Upper lobe of left lung (tissue), 6 donors: ENCODE data around the gene CEP128. TPM values are rescaled to one million over a fixed set of nuclear protein-coding genes. Genes with fewer than 3 reads are reported as not detected.

Experiments
- ATAC-seq, 2 donors: fragments of 200-7000 bp; cut with Tn5 transposase; one replicate each; pipeline ENCODE4 v1.9.1; 2022; ENCODE audit warnings: mild to moderate bottlenecking in 2 of 2, moderate library complexity in 2 of 2; ENCODE audit not compliant: low FRiP score in 2 of 2
- DNase-seq, 2 donors: peaks; one replicate each; pipeline ENCODE4 v3.0.0-alpha.2; 2019 to 2020
- H3K27ac ChIP-seq, 4 donors: fragments of 200-600 bp; sonication (generic); one replicate each; pipeline ENCODE4 v1.5.1; 2016 to 2019
- H3K27me3 ChIP-seq, 4 donors: fragments of 200-600 bp; sonication (generic); one replicate each; pipeline ENCODE4 v1.5.1; 2017 to 2019
- H3K36me3 ChIP-seq, 4 donors: fragments of 200-600 bp; sonication (generic); one replicate each; pipeline ENCODE4 v1.5.1; 2016 to 2019
- H3K4me1 ChIP-seq, 4 donors: fragments of 200-600 bp; sonication (generic); one replicate each; pipeline ENCODE4 v1.5.1; 2018 to 2019
- H3K4me3 ChIP-seq, 4 donors: fragments of 200-600 bp; sonication (generic); one replicate each; pipeline ENCODE4 v1.5.1; 2017 to 2019; ENCODE audit warnings: mild to moderate bottlenecking in 2 of 4, moderate library complexity in 1 of 4
- H3K9me3 ChIP-seq, 4 donors: fragments of 200-600 bp; sonication (generic); one replicate each; pipeline ENCODE4 v1.5.1; 2018 to 2019
- CTCF ChIP-seq, 6 experiments: fragments of 450-650 bp in 4 of 6; fragments of 200-600 bp in 2 of 6; sonication (generic) in 2 of 6; IDR thresholded peaks; one replicate each; pipeline ENCODE4 v1.5.1; 2016 to 2019; ENCODE audit warnings: antibody characterized with exemption in 6 of 6
- EP300 ChIP-seq, 4 donors: sonication (generic); formaldehyde crosslinking; IDR thresholded peaks; one replicate each; pipeline ENCODE4 v1.5.1; 2017; ENCODE audit warnings: antibody characterized with exemption in 4 of 4, control low read depth in 2 of 4
- POLR2A ChIP-seq, 4 donors: fragments of 450-650 bp; IDR thresholded peaks; one replicate each; pipeline ENCODE4 v1.5.1; 2016 to 2017; ENCODE audit warnings: antibody characterized with exemption in 4 of 4, mild to moderate bottlenecking in 2 of 4
- POLR2AphosphoS5 ChIP-seq, 2 donors: sonication (generic); formaldehyde crosslinking; IDR thresholded peaks; one replicate each; pipeline ENCODE4 v1.5.1; 2017; ENCODE audit warnings: antibody characterized with exemption in 2 of 2
- WGBS, 2 donors: methylation state at CpG; one replicate each; pipeline ENCODE4 v1.1.5; 2017 to 2018; 5-methylcytosine and 5-hydroxymethylcytosine counted together
- total RNA-seq, 6 donors: library from RNA; depleted of rRNA in 4 of 6; stranded (reverse); fragments of >200 nt in 4 of 6; gene quantifications; one replicate each; pipeline versions ENCODE4 v1.1.0 to v1.2.1, GENCODE V29; 2016 to 2021
- donor health status: DM: no; HTN: no; CAD: no; lungs with moderate emphysema.
- donor health status: DM: no; HTN: yes; CAD: no; lungs with severe emphysema.

Gene CEP128
- total RNA-seq, 6 donors from 2014 or later = 5.7 to 31.7 (median 7.5) TPM

GRCh38 chr14:80634106-80634758, 307.3 kb downstream of the CEP128 start:
- Histone ChIP-seq H3K27me3 (no peaks in the 10 kb centered on the region), H3K9me3 (no peaks in the 10 kb centered on the region), H3K4me1 (no peaks in the 10 kb centered on the region), H3K36me3 (no peaks in the 10 kb centered on the region), H3K4me3 (no peak overlapping the region), H3K27ac (no peak overlapping the region)
- no peak for ATAC-seq
- 68 to 75% methylated on average over 3 of the region's 3 CpGs for WGBS, 2 donors
- TF ChIP-seq POLR2AphosphoS5 (IDR thresholded peaks at IDR 0.05) (no peak), POLR2A (IDR thresholded peaks at IDR 0.05) (no peak), EP300 (IDR thresholded peaks at IDR 0.05) (no peak), CTCF (IDR thresholded peaks at IDR 0.05) (no peak)
- DNase-seq = no peak

GRCh38 chr14:80629606-80630005, 311.9 kb downstream of the CEP128 start:
- no peak overlapping the region for H3K4me3 ChIP-seq
- no peak for DNase-seq
- peaks cover 0 to 4% (median 0%) of the 10 kb centered on the region in 4 donors for H3K9me3 ChIP-seq
- no peak for ATAC-seq
- H3K27me3 ChIP-seq = no peaks in the 10 kb centered on the region
- H3K36me3 ChIP-seq = no peaks in the 10 kb centered on the region
- H3K27ac ChIP-seq = no peak overlapping the region
- H3K4me1 ChIP-seq = no peaks in the 10 kb centered on the region
- TF ChIP-seq POLR2A (IDR thresholded peaks at IDR 0.05) = no peak
- no peak for TF ChIP-seq CTCF (IDR thresholded peaks at IDR 0.05)
- TF ChIP-seq POLR2AphosphoS5 (IDR thresholded peaks at IDR 0.05) = no peak
- no peak for TF ChIP-seq EP300 (IDR thresholded peaks at IDR 0.05)

- TF ChIP-seq POLR2AphosphoS5 (IDR thresholded peaks at IDR 0.05) = no peak
- TF ChIP-seq POLR2A (IDR thresholded peaks at IDR 0.05) = no peak
- TF ChIP-seq EP300 (IDR thresholded peaks at IDR 0.05) = no peak
- no peak for TF ChIP-seq CTCF (IDR thresholded peaks at IDR 0.05)
- H3K27me3 ChIP-seq = no peaks in the 10 kb centered on the region
- peaks cover 0 to 4% (median 0%) of the 10 kb centered on the region in 4 donors for H3K9me3 ChIP-seq
- WGBS, 2 donors = 96% methylated on average over 6 of the region's 6 CpGs
- ATAC-seq (no peak), DNase-seq (no peak)
- no peaks in the 10 kb centered on the region for H3K4me1 ChIP-seq
- H3K36me3 ChIP-seq = no peaks in the 10 kb centered on the region
- H3K4me3 ChIP-seq = no peak overlapping the region
- no peak overlapping the region for H3K27ac ChIP-seq
These were observed 313.0 kb downstream of the CEP128 start for GRCh38 chr14:80628547-80628946.

- no peak for ATAC-seq
- Histone ChIP-seq H3K36me3 (no peaks in the 10 kb centered on the region), H3K9me3 (peaks cover 0 to 4% (median 0%) of the 10 kb centered on the region in 4 donors), H3K4me3 (no peak overlapping the region), H3K4me1 (no peaks in the 10 kb centered on the region), H3K27me3 (no peaks in the 10 kb centered on the region), H3K27ac (no peak overlapping the region)
- no peak for DNase-seq
- TF ChIP-seq POLR2AphosphoS5 (IDR thresholded peaks at IDR 0.05) (no peak), CTCF (IDR thresholded peaks at IDR 0.05) (no peak), POLR2A (IDR thresholded peaks at IDR 0.05) (no peak), EP300 (IDR thresholded peaks at IDR 0.05) (no peak)
- WGBS, 2 donors = 87 to 96% methylated on average over 2 of the region's 2 CpGs
These were observed 313.8 kb downstream of the CEP128 start for GRCh38 chr14:80627745-80628144.

GRCh38 chr14:80624581-80624980, 317.0 kb downstream of the CEP128 start:
- Histone ChIP-seq H3K4me3 (no peak overlapping the region), H3K9me3 (peaks cover 0 to 4% (median 0%) of the 10 kb centered on the region in 4 donors), H3K4me1 (no peaks in the 10 kb centered on the region), H3K27ac (no peak overlapping the region), H3K27me3 (no peaks in the 10 kb centered on the region), H3K36me3 (no peaks in the 10 kb centered on the region)
- ATAC-seq (no peak), DNase-seq (no peak)
- no peak for TF ChIP-seq POLR2A (IDR thresholded peaks at IDR 0.05)
- TF ChIP-seq CTCF (IDR thresholded peaks at IDR 0.05) = no peak
- no peak for TF ChIP-seq EP300 (IDR thresholded peaks at IDR 0.05)
- TF ChIP-seq POLR2AphosphoS5 (IDR thresholded peaks at IDR 0.05) = no peak
- 97 to 98% methylated on average over 1 of the region's 1 CpG for WGBS, 2 donors
